HepG2 (cell line): ENCODE results near the gene NEAT1. TPM values are rescaled to one million over a fixed set of nuclear protein-coding genes. Genes with fewer than 3 reads are reported as not detected.

Source experiments
- HNRNPH1 ChIP-seq: fragments of 200-400 bp; formaldehyde crosslinking; optimal IDR thresholded peaks from 2 replicates; pipeline ENCODE3; 2017; ENCODE audit warnings: mild to moderate bottlenecking, low read depth, low read length
- IRF2 ChIP-seq: IDR thresholded peaks from 2 replicates; pipeline ENCODE4 v1.6.1; 2018; ENCODE audit warnings: missing genetic modification reagents, missing compliant biosample characterization
- KAT7 ChIP-seq: IDR thresholded peaks from 2 replicates; pipeline ENCODE4 v1.6.1; 2018; ENCODE audit warnings: borderline replicate concordance, missing compliant biosample characterization
- MXI1 ChIP-seq: IDR thresholded peaks from 3 replicates; pipeline ENCODE4 v1.6.1; 2012; ENCODE audit warnings: low read depth, low read length, inconsistent platforms, borderline replicate concordance
- NFKBIZ ChIP-seq: IDR thresholded peaks from 2 replicates; pipeline ENCODE4 v1.6.1; 2018; ENCODE audit warnings: missing genetic modification reagents, missing compliant biosample characterization
- RFX5 ChIP-seq: IDR thresholded peaks from 2 replicates; pipeline ENCODE4 v1.6.1; 2011; ENCODE audit warnings: low read depth, low read length, improper control_type of control experiment
- SALL2 ChIP-seq: sonication (generic); formaldehyde crosslinking; IDR thresholded peaks from 2 replicates; pipeline ENCODE4 v1.8.1; 2023; ENCODE audit warnings: mild to moderate bottlenecking, missing genetic modification reagents, inconsistent platforms
- SPEN ChIP-seq: sonication (generic); formaldehyde crosslinking; IDR thresholded peaks from 2 replicates; pipeline ENCODE4 v1.5.1; 2020; ENCODE audit warnings: low read depth, mild to moderate bottlenecking, missing genetic modification reagents
- TGIF2 ChIP-seq: IDR thresholded peaks from 2 replicates; pipeline ENCODE4 v1.6.1; 2016; ENCODE audit warnings: control low read depth, missing compliant biosample characterization
- WIZ ChIP-seq: sonication (generic); formaldehyde crosslinking; IDR thresholded peaks from 2 replicates; pipeline ENCODE4 v1.5.1; 2020; ENCODE audit warnings: mild to moderate bottlenecking, missing genetic modification reagents
- YEATS2 ChIP-seq: sonication (generic); formaldehyde crosslinking; IDR thresholded peaks from 2 replicates; pipeline ENCODE4 v1.4.0; 2020; ENCODE audit warnings: missing genetic modification reagents, borderline replicate concordance
- ZNF24 ChIP-seq: fragments of 450-650 bp; IDR thresholded peaks from 2 replicates; pipeline ENCODE4 v1.6.1; 2017; ENCODE audit warnings: antibody characterized with exemption, mild to moderate bottlenecking
- ZNF350 ChIP-seq: sonication (generic); formaldehyde crosslinking; IDR thresholded peaks from 2 replicates; pipeline ENCODE4 v1.4.0; 2020; ENCODE audit warnings: mild to moderate bottlenecking, low read depth, missing genetic modification reagents, borderline replicate concordance
- ZNF749 ChIP-seq: sonication (generic); formaldehyde crosslinking; IDR thresholded peaks from 2 replicates; pipeline ENCODE4 v1.8.0; 2022; ENCODE audit warnings: mild to moderate bottlenecking, missing genetic modification reagents, moderate library complexity, borderline replicate concordance
- ZNF761 ChIP-seq: sonication (generic); formaldehyde crosslinking; conservative IDR thresholded peaks from 2 replicates; pipeline ENCODE4 v1.4.0; 2020; ENCODE audit warnings: mild to moderate bottlenecking, missing genetic modification reagents
- polyA plus RNA-seq, 8 experiments: library from polyadenylated mRNA; depleted of rRNA in 3 of 8; stranded (reverse) in 7 of 8; unstranded in 1 of 8; fragments of >200 nt; fragmentation: Illumina TruSeq in 4 of 8; extraction: Trizol in 4 of 8; gene quantifications; 2 replicates each; pipeline versions ENCODE4 v1.2.1 to v1.2.3, GENCODE V29; 2011 to 2016; ENCODE audit warnings: low read depth in 4 of 8, missing spikeins in 1 of 8, mixed read lengths in 1 of 8; ENCODE audit not compliant: insufficient read depth in 1 of 8
- total RNA-seq, 5 experiments: library from RNA; depleted of rRNA; stranded (reverse); fragments of >200 nt; fragmentation: Illumina TruSeq; extraction: Trizol; gene quantifications; 2 replicates each; pipeline ENCODE4 v1.2.3, GENCODE V29; 2016; ENCODE audit warnings: low read depth in 1 of 5
- TF ChIP-seq, protein P1 (sequence below): sonication (generic); formaldehyde crosslinking; IDR thresholded peaks from 2 replicates; pipeline ENCODE4 v1.5.1; 2020; ENCODE audit warnings: missing genetic modification reagents, mild to moderate bottlenecking, borderline replicate concordance
- TF ChIP-seq, protein P2 (sequence below), 2 experiments: sonication (generic) in 1 of 2; formaldehyde crosslinking in 1 of 2; IDR thresholded peaks; 2 replicates each; pipeline versions ENCODE4 v1.4.0 to v1.6.1; 2016 to 2020; ENCODE audit warnings: borderline replicate concordance in 1 of 2, low read depth in 1 of 2, mild to moderate bottlenecking in 1 of 2, missing genetic modification reagents in 1 of 2
- TF ChIP-seq, protein P3 (sequence below): sonication (generic); formaldehyde crosslinking; IDR thresholded peaks from 2 replicates; pipeline ENCODE4 v1.4.0; 2020; ENCODE audit warnings: missing genetic modification reagents

NEAT1 gene
- total and polyA plus RNA-seq, 2 of the 13 experiments (the other 11 are each of a cell fraction or from before 2014, with no cell fraction given): 20.5 to 41.2 TPM

DNA sequence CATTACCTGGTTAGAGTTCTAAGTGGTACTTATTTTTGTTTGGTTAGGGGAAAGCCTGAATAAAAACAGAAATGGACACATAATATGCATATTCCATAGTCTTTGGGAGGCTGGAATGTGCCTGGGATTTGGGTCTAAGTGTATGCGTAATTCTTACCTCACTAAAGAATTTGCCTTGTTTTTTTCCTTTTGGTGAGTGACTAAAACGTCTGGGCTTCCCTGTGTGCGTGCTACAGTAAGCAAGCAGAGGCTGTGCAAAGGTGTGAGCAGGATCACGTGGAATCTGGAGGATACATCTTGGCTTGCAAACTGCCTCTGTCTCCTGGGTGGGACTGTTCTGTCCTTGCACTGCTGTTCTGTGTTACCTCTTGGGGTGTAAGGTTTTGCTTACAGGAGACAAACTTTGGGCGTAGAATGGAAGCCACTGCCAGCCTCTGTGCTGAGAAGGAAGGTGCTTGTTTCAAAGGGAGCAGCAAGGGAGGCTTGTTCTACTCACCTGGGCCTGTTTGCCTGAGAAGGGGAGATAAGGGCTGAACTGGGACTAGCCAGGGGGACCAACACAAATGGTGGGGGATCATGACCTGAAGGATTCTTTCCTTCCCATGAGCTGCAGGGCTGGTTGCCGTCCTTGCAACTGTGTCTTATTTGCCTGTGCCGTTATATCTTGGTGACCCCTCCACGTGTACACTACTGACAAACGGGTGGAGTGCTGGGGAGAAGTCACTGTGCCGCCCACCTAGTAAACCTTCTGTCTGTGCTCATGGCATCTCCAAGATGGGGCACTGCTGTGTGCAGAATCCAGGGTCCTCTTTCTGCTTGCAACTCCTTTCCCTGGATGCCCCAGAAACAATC is 4.5 kb downstream of the NEAT1 start (continued):
- TF ChIP-seq TGIF2 (CRISPR knock-in tag) (peak; percentile 46; the same call in 1 of the 2 replicates), ZNF350 (0 out of 2 replicates have a peak, but pooled peaks have one; percentile 15), SALL2 (CRISPR knock-in tag) (0 out of 2 replicates have a peak, but pooled peaks have one; percentile 30), RFX5 (0 out of 2 replicates have a peak, but pooled peaks have one; percentile 15), ZNF24 (no peak), MXI1 (0 out of 3 replicates have a peak, but pooled peaks have one; percentile 50), ZNF749 (CRISPR knock-in tag) (no peak), ZNF761 (peak; percentile 23; the same call in 1 of the 2 replicates), KAT7 (CRISPR knock-in tag) (peak; percentile 15; the same call in 1 of the 2 replicates), YEATS2 (CRISPR knock-in tag) (0 out of 2 replicates have a peak, but pooled peaks have one; percentile 9), NFKBIZ (CRISPR knock-in tag) (no peak), SPEN (CRISPR knock-in tag) (peak; percentile 43; the same call in 1 of the 2 replicates), IRF2 (CRISPR knock-in tag) (peak; percentile 12; the same call in 1 of the 2 replicates), HNRNPH1 (peak; percentile 88), WIZ (CRISPR knock-in tag) (0 out of 2 replicates have a peak, but pooled peaks have one; percentile 49)
- TF ChIP-seq, protein P1, sequence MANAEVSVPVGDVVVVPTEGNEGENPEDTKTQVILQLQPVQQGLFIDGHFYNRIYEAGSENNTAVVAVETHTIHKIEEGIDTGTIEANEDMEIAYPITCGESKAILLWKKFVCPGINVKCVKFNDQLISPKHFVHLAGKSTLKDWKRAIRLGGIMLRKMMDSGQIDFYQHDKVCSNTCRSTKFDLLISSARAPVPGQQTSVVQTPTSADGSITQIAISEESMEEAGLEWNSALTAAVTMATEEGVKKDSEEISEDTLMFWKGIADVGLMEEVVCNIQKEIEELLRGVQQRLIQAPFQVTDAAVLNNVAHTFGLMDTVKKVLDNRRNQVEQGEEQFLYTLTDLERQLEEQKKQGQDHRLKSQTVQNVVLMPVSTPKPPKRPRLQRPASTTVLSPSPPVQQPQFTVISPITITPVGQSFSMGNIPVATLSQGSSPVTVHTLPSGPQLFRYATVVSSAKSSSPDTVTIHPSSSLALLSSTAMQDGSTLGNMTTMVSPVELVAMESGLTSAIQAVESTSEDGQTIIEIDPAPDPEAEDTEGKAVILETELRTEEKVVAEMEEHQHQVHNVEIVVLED (CRISPR knock-in tag): no peak
- TF ChIP-seq, protein P2, sequence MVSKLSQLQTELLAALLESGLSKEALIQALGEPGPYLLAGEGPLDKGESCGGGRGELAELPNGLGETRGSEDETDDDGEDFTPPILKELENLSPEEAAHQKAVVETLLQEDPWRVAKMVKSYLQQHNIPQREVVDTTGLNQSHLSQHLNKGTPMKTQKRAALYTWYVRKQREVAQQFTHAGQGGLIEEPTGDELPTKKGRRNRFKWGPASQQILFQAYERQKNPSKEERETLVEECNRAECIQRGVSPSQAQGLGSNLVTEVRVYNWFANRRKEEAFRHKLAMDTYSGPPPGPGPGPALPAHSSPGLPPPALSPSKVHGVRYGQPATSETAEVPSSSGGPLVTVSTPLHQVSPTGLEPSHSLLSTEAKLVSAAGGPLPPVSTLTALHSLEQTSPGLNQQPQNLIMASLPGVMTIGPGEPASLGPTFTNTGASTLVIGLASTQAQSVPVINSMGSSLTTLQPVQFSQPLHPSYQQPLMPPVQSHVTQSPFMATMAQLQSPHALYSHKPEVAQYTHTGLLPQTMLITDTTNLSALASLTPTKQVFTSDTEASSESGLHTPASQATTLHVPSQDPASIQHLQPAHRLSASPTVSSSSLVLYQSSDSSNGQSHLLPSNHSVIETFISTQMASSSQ (IDR thresholded peaks at IDR 0.05; ENCODE audit: low read depth): no peak
- TF ChIP-seq, protein P2 (CRISPR knock-in tag; IDR thresholded peaks at IDR 0.05; ENCODE audit: borderline replicate concordance): 0 out of 2 replicates have a peak, but pooled peaks have one; percentile 19
- TF ChIP-seq, protein P3, sequence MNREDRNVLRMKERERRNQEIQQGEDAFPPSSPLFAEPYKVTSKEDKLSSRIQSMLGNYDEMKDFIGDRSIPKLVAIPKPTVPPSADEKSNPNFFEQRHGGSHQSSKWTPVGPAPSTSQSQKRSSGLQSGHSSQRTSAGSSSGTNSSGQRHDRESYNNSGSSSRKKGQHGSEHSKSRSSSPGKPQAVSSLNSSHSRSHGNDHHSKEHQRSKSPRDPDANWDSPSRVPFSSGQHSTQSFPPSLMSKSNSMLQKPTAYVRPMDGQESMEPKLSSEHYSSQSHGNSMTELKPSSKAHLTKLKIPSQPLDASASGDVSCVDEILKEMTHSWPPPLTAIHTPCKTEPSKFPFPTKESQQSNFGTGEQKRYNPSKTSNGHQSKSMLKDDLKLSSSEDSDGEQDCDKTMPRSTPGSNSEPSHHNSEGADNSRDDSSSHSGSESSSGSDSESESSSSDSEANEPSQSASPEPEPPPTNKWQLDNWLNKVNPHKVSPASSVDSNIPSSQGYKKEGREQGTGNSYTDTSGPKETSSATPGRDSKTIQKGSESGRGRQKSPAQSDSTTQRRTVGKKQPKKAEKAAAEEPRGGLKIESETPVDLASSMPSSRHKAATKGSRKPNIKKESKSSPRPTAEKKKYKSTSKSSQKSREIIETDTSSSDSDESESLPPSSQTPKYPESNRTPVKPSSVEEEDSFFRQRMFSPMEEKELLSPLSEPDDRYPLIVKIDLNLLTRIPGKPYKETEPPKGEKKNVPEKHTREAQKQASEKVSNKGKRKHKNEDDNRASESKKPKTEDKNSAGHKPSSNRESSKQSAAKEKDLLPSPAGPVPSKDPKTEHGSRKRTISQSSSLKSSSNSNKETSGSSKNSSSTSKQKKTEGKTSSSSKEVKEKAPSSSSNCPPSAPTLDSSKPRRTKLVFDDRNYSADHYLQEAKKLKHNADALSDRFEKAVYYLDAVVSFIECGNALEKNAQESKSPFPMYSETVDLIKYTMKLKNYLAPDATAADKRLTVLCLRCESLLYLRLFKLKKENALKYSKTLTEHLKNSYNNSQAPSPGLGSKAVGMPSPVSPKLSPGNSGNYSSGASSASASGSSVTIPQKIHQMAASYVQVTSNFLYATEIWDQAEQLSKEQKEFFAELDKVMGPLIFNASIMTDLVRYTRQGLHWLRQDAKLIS (CRISPR knock-in tag): 0 out of 2 replicates have a peak, but pooled peaks have one; percentile 89
